HG03045 (cell line): ENCODE data around the gene PLA2G3.

ENCODE experiments used
- ATAC-seq: cut with Tn5 transposase; IDR thresholded peaks from one replicate; pipeline ENCODE4 v1.9.1; 2021; ENCODE audit warnings: mild to moderate bottlenecking, moderate library complexity; ENCODE audit not compliant: unreplicated experiment

PLA2G3 gene

GRCh38 chr22:31088233-31088986 is 51.9 kb downstream of the PLA2G3 start:
- no peak for ATAC-seq

GRCh38 chr22:31087744-31088215 is 52.5 kb downstream of the PLA2G3 start:
- ATAC-seq = no peak

GRCh38 chr22:31086703-31087330 is 53.5 kb downstream of the PLA2G3 start:
- no peak for ATAC-seq

- no peak for ATAC-seq
These were observed 54.4 kb downstream of the PLA2G3 start for GRCh38 chr22:31085928-31086327.

GRCh38 chr22:31085493-31085824 is 54.8 kb downstream of the PLA2G3 start:
- no peak for ATAC-seq

- peak; percentile 71 for ATAC-seq
These were observed 55.4 kb downstream of the PLA2G3 start for GRCh38 chr22:31084811-31085492.
